Spleen (tissue), 7 donors: ENCODE measurements around the gene EMX2.

Experiments used
- POLR2A ChIP-seq, 3 donors: fragments of 450-650 bp; IDR thresholded peaks; one replicate each; pipeline ENCODE4 v1.5.1; 2017; ENCODE audit warnings: antibody characterized with exemption in 3 of 3, mild to moderate bottlenecking in 1 of 3
- TF ChIP-seq, protein P1 (sequence below), 11 experiments: fragments of 200-600 bp in 7 of 11; fragments of 450-650 bp in 4 of 11; sonication (generic) in 4 of 11; IDR thresholded peaks in 8 of 11; conservative IDR thresholded peaks in 3 of 11; 1 replicate in 7 of 11; 2 replicates in 4 of 11; pipeline versions ENCODE4 v1.4.0 to v1.8.0; 2016 to 2021; ENCODE audit warnings: antibody characterized with exemption in 11 of 11, inconsistent platforms in 4 of 11, mild to moderate bottlenecking in 1 of 11
- donor health status: DM: no; HTN: no; CAD: no; lungs with moderate emphysema.
- donor health status: DM: no; HTN: no; CAD: no.
- donor health status: DM: no; HTN: no; CAD: no.

GRCh38 chr10:117578490-117578889 is 35.9 kb downstream of the EMX2 start:
- TF ChIP-seq, protein P1, sequence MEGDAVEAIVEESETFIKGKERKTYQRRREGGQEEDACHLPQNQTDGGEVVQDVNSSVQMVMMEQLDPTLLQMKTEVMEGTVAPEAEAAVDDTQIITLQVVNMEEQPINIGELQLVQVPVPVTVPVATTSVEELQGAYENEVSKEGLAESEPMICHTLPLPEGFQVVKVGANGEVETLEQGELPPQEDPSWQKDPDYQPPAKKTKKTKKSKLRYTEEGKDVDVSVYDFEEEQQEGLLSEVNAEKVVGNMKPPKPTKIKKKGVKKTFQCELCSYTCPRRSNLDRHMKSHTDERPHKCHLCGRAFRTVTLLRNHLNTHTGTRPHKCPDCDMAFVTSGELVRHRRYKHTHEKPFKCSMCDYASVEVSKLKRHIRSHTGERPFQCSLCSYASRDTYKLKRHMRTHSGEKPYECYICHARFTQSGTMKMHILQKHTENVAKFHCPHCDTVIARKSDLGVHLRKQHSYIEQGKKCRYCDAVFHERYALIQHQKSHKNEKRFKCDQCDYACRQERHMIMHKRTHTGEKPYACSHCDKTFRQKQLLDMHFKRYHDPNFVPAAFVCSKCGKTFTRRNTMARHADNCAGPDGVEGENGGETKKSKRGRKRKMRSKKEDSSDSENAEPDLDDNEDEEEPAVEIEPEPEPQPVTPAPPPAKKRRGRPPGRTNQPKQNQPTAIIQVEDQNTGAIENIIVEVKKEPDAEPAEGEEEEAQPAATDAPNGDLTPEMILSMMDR (IDR thresholded peaks at IDR 0.05 in 8 of 11, conservative IDR thresholded peaks at IDR 0.05 in 3 of 11): no peak
- no peak for TF ChIP-seq POLR2A (IDR thresholded peaks at IDR 0.05)
